ENCODE measurements around the gene SPEM3. TPM values are rescaled to one million over a fixed set of nuclear protein-coding genes. Genes with fewer than 3 reads are reported as not detected.
A peak's percentile ranks its signal among the peaks of the same experiment; 100 is the strongest.

SPEM3 gene
- polyA plus RNA-seq, 4 donors = not detected

DNA sequence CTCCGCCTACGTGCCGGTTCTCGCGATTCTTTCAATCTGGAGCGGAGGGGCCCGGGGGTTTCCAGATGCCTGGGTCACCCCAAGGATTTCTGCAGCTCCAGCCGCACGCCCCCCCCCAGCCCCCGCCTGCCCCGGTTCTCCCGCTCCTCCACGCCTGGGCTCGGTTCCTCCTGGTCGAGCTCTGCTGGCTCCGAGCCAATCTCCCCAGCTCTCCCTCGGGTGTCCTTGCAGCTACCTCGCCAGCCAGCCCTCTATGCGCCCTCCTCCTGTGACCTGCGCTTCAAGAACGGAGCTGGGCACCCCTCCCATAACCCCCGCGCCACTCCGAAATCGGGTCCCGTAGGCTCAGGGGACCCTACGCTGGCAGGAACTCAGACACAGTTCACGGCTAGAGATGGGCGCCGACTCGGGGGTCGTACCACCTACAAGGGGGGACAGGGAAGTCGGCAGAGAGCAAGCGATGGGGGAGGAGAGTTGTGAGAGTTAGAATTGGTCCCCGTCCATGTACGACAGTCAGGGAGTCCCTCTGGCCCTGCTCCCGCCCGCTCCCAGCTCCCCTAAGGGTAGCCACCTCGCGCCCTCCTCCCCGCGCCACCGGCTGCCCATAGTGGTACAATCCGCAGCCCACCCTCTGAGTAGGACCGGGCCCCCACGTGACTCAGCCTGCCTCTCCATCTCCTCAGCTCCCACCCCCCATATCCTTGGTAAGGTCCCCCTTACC lies 11.6 kb downstream of the SPEM3 start:
- DNase-seq (ENCODE audit: low read depth in 4 of 4, low spot score in 3 of 4) = peak in 1 of 4 donors; percentile 36

DNA sequence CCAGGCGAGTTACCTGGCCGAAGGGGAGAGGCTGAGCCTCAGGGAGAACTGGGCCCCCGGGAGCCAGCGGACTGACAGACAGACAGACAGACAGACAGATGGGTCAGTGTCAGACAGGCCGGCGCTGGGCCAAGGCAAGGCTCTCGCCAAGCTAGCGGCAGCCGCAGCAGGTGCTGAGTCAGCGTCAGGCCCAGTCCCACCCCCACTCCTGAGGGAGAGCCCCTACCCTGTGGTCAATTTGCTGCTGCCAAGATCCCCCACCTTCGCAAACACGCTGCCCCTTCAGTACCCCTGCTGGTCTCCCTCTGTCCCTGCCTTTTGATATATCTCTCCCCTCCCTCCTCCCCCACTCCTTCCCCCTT lies 12.2 kb downstream of the SPEM3 start:
- peak in 1 of 4 donors; percentile 14 for DNase-seq (ENCODE audit: low read depth in 4 of 4, low spot score in 3 of 4)

GRCh38 chr17:7441266-7441665 lies 12.6 kb downstream of the SPEM3 start:
- DNase-seq (ENCODE audit: low read depth in 4 of 4, low spot score in 3 of 4) = no peak

DNA sequence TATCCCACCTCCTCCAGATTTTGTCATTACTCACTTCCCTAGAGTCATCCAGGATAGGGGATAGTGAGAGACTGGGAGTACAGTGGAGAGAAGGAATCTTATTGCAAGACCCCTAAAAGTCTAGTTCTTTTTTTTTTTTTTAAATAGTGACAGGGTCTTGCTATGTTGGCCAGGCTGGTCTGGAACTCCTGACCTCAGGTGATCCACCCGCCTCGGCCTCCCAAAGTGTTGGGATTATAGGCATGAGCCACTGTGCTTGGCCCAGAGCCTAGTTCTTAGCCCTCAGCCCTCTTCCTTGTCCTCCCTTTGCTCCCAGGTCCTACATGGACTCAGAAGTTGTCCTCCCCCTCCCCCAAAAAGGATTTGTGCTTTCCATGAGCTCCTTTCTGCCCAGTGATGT lies 13.5 kb downstream of the SPEM3 start:
- DNase-seq (ENCODE audit: low read depth in 4 of 4, low spot score in 3 of 4) = no peak

DNA sequence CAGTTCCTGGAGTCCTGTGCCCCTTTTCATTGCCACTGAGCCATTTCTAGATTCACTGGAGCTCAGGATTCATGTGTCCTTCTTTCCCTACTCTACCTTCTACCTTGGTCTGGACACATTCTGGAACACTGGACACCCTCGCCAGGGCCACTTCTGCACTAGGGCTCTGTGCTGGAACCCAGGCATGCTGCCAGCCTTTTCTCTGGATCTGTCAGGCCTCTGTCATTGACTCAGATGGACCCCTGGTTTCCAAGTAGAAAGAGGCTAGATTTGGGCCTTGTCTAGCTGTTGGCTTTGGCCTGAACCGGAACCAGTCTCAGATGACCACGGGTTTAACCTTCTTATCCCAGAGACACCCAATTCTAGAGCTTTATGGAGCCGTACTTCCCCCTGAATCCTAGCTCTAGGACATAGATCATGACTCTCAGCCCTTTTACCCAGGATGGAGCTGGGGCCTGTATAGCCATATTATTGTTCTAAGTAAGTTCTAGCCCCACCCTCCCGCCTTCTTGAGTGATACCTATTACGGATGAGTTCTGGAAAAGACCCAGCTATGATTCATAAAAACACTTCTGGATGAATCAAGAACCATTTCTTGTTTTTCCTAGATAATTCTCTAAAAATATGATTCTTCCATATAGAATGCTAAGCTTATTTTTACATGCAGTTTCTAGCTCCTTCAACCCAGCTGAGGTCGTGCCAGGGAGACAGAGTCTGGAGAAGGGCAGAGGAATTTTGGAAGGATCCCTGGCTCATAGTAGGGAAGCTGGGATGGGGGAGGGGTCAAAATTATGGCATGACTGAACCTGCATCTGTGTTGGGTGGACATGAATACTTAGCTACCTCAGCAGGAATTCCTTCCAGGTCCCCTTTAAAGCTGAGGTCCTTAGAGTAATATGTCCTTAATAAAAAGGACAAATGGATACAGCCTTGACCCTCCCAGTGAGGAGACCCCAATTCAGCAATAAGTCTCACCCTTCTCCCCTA lies 15.1 kb downstream of the SPEM3 start:
- DNase-seq (ENCODE audit: low read depth in 4 of 4, low spot score in 3 of 4) = no peak

GRCh38 chr17:7444682-7445618 lies 16.3 kb downstream of the SPEM3 start, which contains the start of gene CHRNB1:
Gene CHRNB1, plus strand, starts transcription at chr17:7445061. Its CDS starts 67 bp downstream, at chr17:7445128.
- DNase-seq (ENCODE audit: low read depth in 4 of 4, low spot score in 3 of 4) = no peak

DNA sequence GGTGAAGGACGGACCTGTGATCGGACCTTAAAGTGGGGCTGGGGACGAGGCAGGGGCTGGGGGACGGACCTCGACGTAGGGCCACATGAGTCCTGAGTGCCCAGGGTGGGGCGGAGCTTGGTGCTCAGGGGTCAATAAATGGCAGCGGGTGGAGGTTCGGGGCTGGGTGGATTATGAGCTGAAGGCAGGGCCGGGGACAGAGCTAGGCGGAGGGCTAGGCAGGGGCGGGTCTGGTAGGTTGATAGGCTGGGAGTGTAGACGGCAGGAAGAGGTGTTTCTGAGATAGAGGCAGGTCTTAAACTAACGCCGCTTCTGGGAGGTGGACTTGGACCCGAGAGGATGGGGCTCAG lies 16.9 kb downstream of the SPEM3 start:
- no peak for DNase-seq (ENCODE audit: low read depth in 4 of 4, low spot score in 3 of 4)

GRCh38 chr17:7448461-7448860 lies 19.8 kb downstream of the SPEM3 start:
- no peak for DNase-seq (ENCODE audit: low read depth in 4 of 4, low spot score in 3 of 4)

DNA sequence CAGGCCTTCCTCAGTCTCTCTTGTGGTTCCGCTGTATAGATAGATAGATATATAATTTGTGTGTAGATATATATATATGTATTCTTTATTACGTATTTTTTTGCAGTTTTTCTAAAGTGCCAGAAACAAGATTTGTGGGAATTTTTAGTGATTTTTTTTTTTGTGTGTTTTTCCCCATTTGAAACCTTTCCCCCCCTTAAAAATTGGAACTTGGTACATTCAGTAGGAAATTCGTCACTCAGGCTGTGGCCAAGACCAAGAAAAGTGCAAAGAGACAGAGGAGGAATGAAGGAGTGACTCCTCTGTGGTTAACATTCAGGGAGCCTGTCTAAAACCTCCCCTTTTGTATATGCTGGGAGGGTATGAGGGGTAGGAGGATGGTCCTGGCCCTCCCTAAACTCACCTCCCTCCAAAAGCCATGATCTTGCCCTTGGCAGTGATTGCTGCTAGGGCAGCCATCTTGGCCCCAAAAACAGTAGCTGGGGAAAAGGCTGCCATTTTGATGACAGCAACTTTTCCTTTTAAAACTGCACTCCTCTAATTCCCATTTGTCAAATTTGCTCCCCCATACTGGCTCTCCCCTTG lies 31.4 kb downstream of the SPEM3 start:
- no peak for DNase-seq (ENCODE audit: low read depth in 4 of 4, low spot score in 3 of 4)

GRCh38 chr17:7460850-7461660 lies 32.4 kb downstream of the SPEM3 start:
- no peak for DNase-seq (ENCODE audit: low read depth in 4 of 4, low spot score in 3 of 4)

DNA sequence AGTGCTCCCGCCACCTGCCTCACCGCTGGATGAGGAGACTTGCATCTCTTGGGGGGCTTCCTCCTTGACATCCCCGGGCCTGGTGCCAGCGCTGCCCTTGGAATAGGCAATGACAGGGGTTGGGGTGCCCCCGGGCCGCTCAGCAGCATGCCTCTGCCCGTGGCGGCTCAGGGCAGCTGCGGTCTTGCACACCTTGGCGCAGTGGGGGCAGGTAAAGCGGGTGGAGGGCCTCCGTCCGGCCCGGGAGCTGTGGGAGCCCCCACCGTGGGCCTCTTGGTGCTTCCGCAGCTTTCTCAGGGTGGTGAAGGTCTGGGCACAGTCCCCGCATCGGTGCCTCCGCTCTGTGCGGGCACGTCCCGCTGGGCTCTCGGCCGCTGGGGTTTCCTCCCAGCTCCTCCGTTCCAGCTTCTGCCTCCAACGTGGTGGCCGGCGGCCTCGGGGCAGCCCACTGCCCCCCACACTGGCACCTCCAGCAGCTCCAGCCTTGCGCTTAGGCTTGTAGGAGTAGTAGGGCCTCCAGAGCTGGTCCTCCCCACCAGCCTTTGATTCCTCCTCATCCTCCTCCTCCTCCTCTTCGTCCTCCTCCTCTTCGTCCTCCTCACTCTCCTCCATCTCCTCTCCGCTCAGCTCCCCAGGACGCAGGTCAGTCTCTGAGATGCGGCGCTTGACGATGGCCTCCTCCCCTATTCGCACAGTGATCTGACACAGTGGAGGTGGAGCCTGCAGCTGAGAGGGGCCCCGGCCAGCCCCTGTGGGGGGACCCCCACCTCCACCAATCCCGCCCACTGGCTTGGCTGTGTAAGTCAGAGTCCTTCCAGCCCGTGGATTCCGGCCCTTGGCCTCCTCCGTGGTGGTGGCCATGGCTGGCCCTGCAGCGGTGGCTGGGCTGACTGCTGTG lies 34.1 kb downstream of the SPEM3 start:
- DNase-seq (ENCODE audit: low read depth in 4 of 4, low spot score in 3 of 4) = no peak

- DNase-seq (ENCODE audit: low read depth in 4 of 4, low spot score in 3 of 4) = no peak
Measured at GRCh38 chr17:7463372-7463846, 34.8 kb downstream of the SPEM3 start.

DNA sequence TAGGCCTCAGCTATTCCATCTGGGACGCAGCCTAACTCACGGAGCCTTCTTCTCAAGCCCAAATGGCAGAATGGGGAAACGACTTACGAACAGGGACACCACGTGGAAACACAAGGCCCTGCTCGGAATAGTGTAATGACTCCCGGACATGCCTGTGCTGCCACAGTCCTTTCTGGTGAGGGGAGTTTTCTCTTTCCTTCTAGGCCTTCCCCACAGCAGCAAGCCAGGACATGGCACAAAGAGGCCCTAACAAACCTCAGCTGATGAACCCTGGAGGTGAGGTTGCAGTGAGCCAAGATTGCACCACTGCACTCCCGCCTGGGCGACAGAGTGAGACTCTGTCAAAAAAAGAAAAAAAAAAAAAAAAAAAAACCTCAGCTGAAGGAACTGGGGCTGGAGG lies 35.4 kb downstream of the SPEM3 start:
- no peak for DNase-seq (ENCODE audit: low read depth in 4 of 4, low spot score in 3 of 4)

DNA sequence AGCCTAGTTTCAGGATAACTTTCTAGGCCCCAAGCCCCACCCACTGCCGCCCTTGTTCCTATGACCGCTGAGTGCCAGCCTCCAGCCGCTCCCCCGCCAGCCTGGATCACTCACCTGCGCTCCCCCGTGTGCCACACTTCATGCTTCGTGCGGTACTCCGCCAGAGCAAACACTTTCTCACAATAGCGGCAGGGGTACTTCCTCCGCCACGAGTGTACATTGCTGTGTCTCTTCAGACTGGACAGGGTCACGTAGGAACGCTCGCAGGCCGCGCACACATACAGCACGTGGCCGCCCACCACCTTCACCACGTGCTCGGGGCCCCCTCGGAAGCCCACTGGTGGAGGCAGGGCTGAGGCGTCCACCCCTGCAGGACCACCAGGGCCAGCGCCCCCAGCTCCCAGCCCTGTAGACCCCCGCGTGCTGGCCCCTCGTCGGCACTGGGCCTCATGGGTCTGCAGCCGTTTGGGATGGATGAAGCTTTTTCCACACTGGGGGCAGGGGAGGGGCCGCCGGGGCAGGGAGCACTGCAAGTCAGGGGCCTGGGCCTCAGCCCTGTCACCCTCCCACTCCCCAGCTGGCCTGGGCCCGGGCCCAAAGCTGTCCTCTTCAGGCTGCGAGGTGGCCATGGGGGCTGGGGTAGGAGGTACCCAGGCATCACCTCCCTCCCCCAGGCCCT lies 37.1 kb downstream of the SPEM3 start:
- no peak for DNase-seq (ENCODE audit: low read depth in 4 of 4, low spot score in 3 of 4)

GRCh38 chr17:7466318-7466638 lies 37.6 kb downstream of the SPEM3 start:
- DNase-seq (ENCODE audit: low read depth in 4 of 4, low spot score in 3 of 4) = no peak

- DNase-seq (ENCODE audit: low read depth in 4 of 4, low spot score in 3 of 4) = no peak
Measured at GRCh38 chr17:7466639-7467341, 38.1 kb downstream of the SPEM3 start.

DNA sequence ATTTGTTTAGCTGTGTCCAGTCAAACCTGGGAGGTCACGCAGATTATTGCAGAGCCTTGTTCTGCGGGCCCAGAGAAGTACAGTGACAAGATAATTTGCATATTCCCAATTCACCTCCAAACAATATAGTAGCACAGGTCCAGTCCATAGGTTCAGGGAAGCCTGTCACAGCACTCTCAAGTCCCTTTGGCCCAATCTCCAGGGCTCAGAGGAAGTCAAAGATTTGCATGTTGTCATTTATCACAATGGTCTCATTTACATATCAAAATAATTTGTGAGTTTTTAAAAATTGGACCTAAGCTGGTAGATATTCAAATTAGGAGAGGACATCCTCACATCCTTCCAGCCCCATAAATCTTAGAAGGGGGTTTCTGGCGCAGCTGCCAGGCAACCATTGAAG lies 38.8 kb downstream of the SPEM3 start:
- DNase-seq (ENCODE audit: low read depth in 4 of 4, low spot score in 3 of 4) = no peak
